IMR-90 (cell line): ENCODE measurements around the gene GRAMD1A.

Experiments used
- BHLHE40 ChIP-seq: fragments of 150-350 bp; IDR thresholded peaks from 2 replicates; pipeline ENCODE4 v1.6.1; 2016; ENCODE audit warnings: mild to moderate bottlenecking, low read depth, low read length
- CEBPB ChIP-seq: IDR thresholded peaks from 2 replicates; pipeline ENCODE4 v1.6.1; 2012; ENCODE audit warnings: low read depth, low read length, improper control_type of control experiment
- CHD1 ChIP-seq: IDR thresholded peaks from 2 replicates; pipeline ENCODE4 v1.6.1; 2012; ENCODE audit warnings: low read depth, low read length, improper control_type of control experiment
- CTCF ChIP-seq: conservative IDR thresholded peaks from 2 replicates; pipeline ENCODE4 v1.5.1; 2012; ENCODE audit warnings: mild to moderate bottlenecking, low read depth, low read length, improper control_type of control experiment
- ELK1 ChIP-seq: fragments of 150-350 bp; IDR thresholded peaks from 2 replicates; pipeline ENCODE4 v1.6.1; 2016; ENCODE audit warnings: low read depth, mild to moderate bottlenecking, low read length, moderate library complexity, borderline replicate concordance
- FOS ChIP-seq: fragments of 150-350 bp; IDR thresholded peaks from 2 replicates; pipeline ENCODE4 v1.6.1; 2016; ENCODE audit warnings: low read depth, low read length
- MAZ ChIP-seq: IDR thresholded peaks from 2 replicates; pipeline ENCODE4 v1.6.1; 2012; ENCODE audit warnings: low read depth, mild to moderate bottlenecking, low read length, improper control_type of control experiment, moderate library complexity, borderline replicate concordance
- MXI1 ChIP-seq: IDR thresholded peaks from 2 replicates; pipeline ENCODE4 v1.6.1; 2012; ENCODE audit warnings: low read depth, mild to moderate bottlenecking, low read length, moderate library complexity, borderline replicate concordance
- POLR2A ChIP-seq: IDR thresholded peaks from 2 replicates; pipeline ENCODE4 v1.6.1; 2012; ENCODE audit warnings: mild to moderate bottlenecking, low read depth, low read length
- RAD21 ChIP-seq: IDR thresholded peaks from 2 replicates; pipeline ENCODE4 v1.6.1; 2012; ENCODE audit warnings: low read length, improper control_type of control experiment
- RCOR1 ChIP-seq: IDR thresholded peaks from 2 replicates; pipeline ENCODE4 v1.6.1; 2012; ENCODE audit warnings: mild to moderate bottlenecking, low read length, improper control_type of control experiment; ENCODE audit not compliant: insufficient replicate concordance
- RFX5 ChIP-seq: IDR thresholded peaks from 2 replicates; pipeline ENCODE4 v1.8.0; 2012; ENCODE audit warnings: low read depth, mild to moderate bottlenecking, low read length, moderate library complexity
- SMC3 ChIP-seq: fragments of 150-350 bp; IDR thresholded peaks from 2 replicates; pipeline ENCODE4 v1.6.1; 2016; ENCODE audit warnings: low read depth, mild to moderate bottlenecking, antibody characterized with exemption, low read length, moderate library complexity
- USF2 ChIP-seq: fragments of 150-350 bp; IDR thresholded peaks from 2 replicates; pipeline ENCODE4 v1.6.1; 2017; ENCODE audit warnings: mild to moderate bottlenecking, antibody characterized with exemption, low read length, low read depth

- no peak for TF ChIP-seq CTCF
- TF ChIP-seq RAD21 = no peak
- TF ChIP-seq POLR2A = no peak
- no peak for TF ChIP-seq SMC3
- no peak for TF ChIP-seq CHD1
- no peak for TF ChIP-seq RCOR1
- TF ChIP-seq CEBPB = no peak
- TF ChIP-seq ELK1 = no peak
- TF ChIP-seq RFX5 = no peak
- TF ChIP-seq USF2 = no peak
- no peak for TF ChIP-seq MXI1
- TF ChIP-seq MAZ = no peak
- TF ChIP-seq BHLHE40 = no peak
- no peak for TF ChIP-seq FOS
Measured at GRCh38 chr19:35021596-35021995, 21.5 kb downstream of the GRAMD1A start.
